HG02610 (cell line): Measurements from ENCODE around the gene L3MBTL4.
"Not testable (repeated sequence)": the region's sequence is repeated elsewhere in the genome, so short reads cannot be mapped to it uniquely, and the experiment has no call there.

Experiments
- ATAC-seq: cut with Tn5 transposase; IDR thresholded peaks from one replicate; pipeline ENCODE4 v1.9.1; 2021; ENCODE audit warnings: mild to moderate bottlenecking, moderate library complexity; ENCODE audit not compliant: unreplicated experiment

L3MBTL4 gene

DNA sequence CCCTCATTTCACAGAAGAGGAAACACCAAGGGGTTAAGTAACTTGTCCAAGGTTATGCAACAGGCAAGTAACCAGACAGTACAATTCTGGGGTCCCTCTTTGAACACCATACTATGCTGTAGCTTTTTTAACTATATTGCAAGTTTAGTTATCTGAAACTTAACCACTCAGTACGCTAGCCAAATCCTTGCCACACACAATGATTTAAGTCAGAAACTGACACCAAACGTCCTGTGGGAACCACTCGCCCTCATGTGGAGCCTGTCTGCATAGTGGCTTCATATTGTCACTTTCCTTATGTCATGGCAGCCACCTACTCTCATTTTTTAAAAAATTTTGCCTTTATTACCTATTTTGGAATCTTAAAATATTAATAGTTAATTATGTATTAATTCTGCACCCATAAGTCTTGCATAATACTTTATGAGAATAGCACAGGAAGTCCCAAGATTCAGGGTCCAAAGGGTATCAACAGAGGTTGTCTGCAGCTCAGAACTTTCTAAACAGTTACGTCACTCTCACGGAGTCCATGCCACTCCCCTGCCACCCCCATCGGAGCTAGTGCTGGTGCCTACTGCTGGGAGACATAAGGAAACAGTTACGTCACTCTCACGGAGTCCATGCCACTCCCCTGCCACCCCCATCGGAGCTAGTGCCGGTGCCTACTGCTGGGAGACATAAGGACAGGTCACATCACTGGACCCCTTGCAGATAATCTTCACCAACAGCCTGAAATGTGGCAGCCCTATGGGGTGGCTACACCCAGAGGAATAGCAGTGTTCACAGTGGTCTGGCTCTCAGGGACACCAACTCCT, 99.0 kb downstream of the L3MBTL4 start:
- peak; percentile 50 for ATAC-seq

DNA sequence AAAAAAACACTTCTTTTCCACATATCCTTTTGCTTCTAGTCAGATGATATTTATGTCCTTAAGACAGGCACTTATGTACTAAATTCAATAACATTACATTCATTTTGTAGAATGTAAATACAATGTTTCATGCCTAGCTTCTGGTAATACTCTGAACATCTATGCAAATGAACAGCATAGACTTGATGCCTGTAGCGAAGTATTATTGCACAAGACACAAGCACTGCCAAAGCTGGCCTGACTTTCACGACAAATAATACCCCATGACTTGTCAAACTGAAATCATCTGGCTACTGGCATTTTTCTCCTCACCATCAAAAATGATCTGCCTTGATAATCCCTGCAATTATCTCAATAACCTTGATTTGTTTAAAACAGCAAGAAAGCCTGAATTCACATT, 101.3 kb downstream of the L3MBTL4 start:
- ATAC-seq, result no peak

GRCh38 chr18:6311456-6312215, 103.1 kb downstream of the L3MBTL4 start:
- no peak for ATAC-seq

GRCh38 chr18:6310714-6311113, 104.0 kb downstream of the L3MBTL4 start:
- ATAC-seq, result no peak

GRCh38 chr18:6297875-6298274, 116.8 kb downstream of the L3MBTL4 start:
- no peak for ATAC-seq

DNA sequence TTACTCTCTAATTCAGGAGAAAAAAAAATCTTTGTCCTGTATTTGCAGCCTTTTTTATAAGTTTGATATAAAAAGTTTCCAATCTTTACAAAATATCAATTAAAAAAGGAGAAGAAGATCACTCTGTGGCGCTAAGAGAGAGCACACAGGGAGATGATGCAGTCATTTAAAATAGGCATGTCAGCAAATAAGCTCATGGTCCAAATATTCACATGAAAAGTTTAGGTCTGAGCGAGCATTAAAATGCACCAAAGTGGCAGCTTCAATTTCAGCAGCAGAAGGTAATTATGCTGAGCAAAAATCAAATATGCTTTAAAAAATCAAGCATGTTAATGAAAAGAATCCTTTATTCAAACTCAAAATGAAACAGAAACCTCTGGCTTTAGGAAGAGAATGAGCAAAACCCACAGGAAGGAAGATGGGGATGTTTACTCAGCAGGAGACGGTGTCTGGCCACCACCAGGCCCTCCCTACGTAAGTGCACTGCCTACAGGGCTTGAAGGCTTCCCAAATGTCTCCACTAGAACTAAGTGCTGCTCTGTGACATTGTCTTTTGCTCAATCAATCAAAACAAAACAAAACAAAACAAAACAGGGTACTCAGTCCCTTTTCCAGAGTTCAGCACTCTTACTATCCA, 120.4 kb downstream of the L3MBTL4 start:
- no peak for ATAC-seq

GRCh38 chr18:6289843-6290242, 124.9 kb downstream of the L3MBTL4 start:
- ATAC-seq, result no peak

DNA sequence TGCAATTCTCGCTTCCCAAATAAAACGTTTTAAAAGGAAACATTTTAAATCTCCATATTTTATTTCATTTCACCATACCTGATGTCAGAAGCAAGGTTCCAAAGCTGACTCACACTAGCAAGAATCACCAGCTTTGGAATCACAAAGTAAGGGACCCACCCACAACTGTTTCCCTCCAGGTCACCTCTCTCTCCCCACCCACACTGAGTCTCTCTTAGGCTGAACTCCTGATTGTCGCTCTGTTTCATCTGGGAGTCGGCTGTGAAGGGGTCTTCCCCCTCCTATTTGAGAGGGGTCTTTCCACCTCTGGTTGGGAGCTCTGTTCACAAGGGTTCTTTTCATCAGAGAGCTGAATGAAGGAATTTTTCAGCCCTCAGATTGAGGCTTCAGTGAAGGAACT, 128.1 kb downstream of the L3MBTL4 start:
- ATAC-seq, result no peak

DNA sequence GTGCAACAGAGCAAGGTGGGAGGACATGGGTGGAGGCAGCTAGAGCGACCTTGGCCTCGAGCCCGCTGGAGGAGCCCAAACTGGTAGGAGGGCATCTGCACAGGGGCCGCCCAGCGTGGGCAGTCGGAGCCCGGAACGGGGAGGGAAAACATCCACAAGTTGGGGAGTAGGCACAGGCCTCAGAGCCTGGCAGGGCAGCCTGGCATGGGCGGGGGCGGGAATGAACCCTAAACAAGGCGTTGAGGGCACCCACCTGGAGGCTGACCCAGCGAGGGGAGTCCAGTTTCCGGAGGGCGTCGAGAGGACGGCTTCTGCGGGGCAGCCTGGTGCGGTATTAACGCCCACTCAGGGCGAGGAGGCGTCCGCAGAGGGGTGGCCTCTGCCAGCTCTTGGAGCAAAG, 129.9 kb downstream of the L3MBTL4 start:
- no peak for ATAC-seq

DNA sequence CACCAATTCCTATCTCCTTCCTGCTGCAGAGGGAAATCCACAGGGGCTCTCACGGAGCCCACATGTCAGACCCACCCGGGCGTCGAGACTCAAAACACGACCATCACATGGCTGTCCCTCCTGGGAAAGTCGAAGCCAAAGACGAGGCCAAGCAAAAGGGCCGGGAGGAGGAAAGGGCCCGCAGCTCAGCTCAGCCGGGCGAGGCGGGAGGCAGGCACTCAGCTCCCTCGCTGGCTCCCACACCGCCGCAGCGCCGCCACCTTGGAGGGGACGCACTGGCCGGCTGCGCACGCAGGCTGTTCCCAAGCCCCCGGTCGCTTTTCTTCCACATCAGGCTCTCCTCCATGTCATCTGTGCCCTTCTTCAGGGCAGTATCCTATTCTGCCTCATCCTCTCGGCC, 130.4 kb downstream of the L3MBTL4 start:
- no peak for ATAC-seq

DNA sequence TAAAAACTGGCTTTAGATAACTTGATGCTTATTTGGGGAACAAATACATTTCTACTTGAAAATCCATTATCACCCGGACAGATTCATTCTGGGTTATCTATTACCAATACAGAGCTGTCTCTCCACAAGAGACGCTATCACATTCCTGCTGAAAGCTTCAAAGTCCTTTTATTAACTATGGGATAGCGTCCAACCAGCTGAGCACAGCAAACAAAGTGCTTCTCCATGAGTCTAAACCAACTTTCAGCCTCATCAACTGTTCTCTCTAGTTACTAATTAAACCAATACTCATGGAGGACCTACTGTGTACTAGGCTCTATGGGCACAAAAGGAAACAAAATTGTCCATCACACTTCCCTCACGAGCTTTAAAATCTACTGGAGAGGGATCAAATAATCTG, 132.8 kb downstream of the L3MBTL4 start:
- ATAC-seq, result no peak

GRCh38 chr18:6280211-6280743, 134.4 kb downstream of the L3MBTL4 start:
- no peak for ATAC-seq

DNA sequence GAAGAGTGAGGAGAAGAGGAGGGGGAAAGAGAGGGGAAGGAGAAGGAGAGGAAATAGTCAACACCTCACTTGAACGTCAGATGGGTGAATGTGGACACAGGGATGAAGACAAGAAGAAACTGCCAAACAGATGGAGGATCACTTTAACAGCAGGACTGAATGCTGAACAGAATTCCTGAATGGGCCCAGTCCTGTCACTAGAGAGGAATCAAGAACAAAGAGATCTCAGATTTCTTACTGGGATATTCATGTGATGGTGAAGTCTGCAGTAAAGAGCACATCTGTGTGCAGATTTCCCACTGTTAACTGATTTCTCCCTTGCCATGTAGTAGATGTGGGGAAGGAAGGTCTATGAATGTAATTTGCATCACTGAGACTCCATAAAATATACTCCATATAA, 135.4 kb downstream of the L3MBTL4 start:
- ATAC-seq, result no peak

GRCh38 chr18:6273423-6273822, 141.3 kb downstream of the L3MBTL4 start:
- no peak for ATAC-seq

DNA sequence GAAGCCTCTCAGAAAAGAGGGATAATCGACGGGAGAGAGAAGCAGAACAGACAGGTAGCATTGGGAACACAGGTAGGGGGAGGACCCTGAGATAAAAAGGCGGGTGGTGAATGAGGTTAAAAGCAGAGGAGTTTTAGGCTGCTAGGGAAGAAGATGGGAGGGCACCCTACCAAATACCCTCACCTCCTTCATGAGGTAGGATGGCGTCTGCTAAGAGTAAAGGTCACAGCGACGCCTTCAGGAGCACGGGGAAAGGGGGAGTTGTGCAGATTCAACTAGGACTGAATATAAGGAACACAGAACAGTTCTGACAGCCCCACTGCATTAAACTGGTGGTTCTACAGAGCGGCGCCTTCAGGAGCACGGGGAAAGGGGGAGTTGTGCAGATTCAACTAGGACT, 142.6 kb downstream of the L3MBTL4 start:
- ATAC-seq, result not testable (repeated sequence)

DNA sequence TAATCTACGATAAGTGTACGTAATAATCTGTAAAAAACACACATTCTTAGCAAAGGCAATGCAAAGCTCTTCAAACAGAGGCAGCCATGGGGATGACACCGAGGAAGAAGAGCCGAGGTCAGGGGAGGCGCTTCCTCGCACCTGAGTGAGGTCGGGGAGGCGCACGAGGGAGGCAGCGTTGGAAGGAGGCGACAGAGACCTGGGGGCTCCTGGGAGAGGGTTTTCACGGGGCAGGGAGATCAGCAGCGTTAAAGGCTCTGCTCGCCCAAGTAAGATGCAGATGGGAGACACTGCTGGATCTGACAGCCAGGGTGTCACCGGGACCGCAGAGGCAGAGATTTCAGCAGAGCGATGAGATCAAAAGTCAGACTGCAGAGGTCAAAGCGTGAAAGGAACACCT, 143.1 kb downstream of the L3MBTL4 start:
- no peak for ATAC-seq

DNA sequence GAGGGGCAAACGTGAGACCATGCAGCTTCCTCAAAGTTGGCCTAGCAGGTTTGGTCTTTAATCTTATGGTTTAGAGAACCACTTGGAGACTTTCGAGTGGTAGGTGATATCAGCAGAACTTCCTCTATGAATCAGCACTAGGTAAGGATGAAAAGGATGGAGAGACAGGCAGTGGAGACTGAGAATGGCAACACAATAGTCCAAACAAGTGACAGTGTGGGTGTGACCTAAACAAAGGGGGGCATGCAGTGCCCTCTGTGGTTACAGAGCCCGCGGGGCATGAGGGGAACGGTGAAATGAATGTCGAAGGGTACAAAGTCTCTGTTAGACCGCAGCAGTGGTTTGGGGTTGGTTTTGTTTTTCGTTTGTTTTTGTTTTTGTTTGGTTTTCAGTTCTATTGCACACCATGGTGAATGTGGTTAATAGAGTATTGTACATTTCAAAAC, 143.9 kb downstream of the L3MBTL4 start:
- ATAC-seq, result peak; percentile 91

- no peak for ATAC-seq
Measured at GRCh38 chr18:6269660-6270332, 144.9 kb downstream of the L3MBTL4 start.

DNA sequence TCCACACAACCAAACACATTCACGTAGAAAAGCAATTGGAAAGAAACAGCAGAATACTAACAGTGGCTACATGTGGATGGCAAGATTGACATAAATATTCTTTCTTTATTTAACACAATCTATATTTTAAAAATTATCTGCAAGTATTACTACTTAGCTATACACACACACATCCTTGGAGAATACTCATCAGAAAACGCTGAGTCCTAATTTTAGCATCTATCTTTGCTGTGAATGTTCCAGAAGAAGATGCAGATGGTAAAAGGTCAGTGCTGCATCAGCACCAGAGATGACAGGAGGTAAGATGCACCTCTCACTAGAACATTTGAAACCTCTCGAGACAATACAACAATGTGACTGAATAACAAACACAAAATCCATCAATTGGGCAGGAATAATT, 148.5 kb downstream of the L3MBTL4 start:
- ATAC-seq, result no peak

DNA sequence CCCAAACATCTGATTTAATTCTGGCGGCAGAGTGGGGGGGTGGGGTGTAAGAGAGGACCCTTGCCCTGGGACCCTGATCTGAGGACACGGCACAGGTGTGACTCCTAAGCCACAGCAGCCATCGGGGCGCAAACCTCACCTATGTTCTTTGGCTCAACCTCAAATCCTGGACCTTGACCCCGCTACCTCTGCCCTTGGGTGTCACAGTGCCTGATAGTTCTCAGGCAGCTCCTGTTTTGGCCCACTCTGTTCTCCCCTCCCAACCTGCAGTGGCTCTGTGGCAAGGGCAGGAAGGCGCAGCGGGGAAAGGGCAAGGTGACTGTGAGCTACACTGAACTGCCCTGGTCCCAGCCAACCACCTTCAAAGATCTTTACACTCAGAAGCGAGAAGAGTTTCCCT, 152.8 kb downstream of the L3MBTL4 start:
- ATAC-seq, result no peak

DNA sequence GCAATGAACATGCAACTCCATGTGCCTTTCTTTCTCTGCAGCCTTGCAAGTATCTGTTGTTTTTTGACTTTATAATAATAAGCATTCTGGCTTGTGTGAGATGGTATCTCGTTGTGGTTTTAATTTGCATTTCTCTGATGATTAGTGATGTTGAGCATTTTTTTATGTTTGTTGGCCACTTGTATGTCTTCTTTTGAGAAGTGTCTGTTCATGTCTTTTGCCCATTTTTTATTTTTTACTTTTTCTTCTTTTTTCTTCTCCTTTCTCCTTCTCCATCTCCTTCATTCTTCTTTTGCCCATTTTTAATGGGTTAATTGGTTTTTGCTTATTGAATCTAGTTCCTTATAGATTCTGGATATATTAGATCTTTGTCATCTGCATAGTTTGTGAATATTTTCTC, 155.4 kb downstream of the L3MBTL4 start:
- not testable (repeated sequence) for ATAC-seq
